Fibroblast of mammary gland (primary cell): Measurements from ENCODE around the gene PSMD1.
"Not testable (repeated sequence)": the region's sequence is repeated elsewhere in the genome, so short reads cannot be mapped to it uniquely, and the experiment has no call there.

Experiments used
- DNase-seq: peaks from one replicate; pipeline ENCODE4 v3.0.0-alpha.2; 2010; ENCODE audit warnings: low read depth
- H3K4me3 ChIP-seq: 2 replicates; pipeline ENCODE4 v1.5.1; 2011; ENCODE audit warnings: low read depth, mild to moderate bottlenecking, low read length, moderate library complexity; ENCODE audit not compliant: control insufficient read depth
- TF ChIP-seq, protein P1 (sequence below): conservative IDR thresholded peaks from 2 replicates; pipeline ENCODE4 v1.5.1; 2011; ENCODE audit warnings: low read depth, low read length, inconsistent platforms; ENCODE audit not compliant: control insufficient read depth, insufficient read depth

PSMD1 gene

DNA sequence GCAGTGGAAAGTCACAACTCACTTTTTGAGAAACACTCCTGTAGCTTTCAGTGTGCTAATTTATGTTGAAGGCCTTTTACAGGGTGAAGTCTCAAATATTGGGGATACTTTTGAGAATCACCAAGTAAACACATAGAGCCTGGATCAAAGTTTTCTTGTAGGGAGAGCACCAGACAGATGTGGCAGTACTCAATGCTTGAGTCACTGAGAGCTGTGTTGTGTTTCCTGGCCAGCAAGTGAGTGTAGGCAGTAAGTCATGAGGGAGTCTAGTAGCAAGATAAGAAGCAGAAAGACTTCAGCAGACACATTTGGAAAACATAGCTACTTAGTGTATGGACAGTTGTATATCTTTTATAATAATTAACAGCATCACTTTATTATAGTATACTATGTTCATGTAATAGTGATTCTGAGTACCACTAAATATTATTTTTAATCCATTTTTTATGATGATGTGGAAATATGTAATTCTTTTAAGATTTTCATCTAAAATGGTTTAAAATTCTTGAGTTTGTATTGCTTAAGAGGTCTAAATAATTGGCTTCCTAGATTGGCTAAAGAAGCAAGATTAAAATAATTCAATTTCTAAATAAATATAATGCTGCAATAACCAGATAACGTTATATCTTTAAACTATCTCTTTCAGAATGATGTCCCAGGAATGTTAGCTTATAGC, 12.8 kb downstream of the PSMD1 start:
- H3K4me3 ChIP-seq: no peak overlapping the region
- DNase-seq: peak; percentile 57
- TF ChIP-seq, protein P1, sequence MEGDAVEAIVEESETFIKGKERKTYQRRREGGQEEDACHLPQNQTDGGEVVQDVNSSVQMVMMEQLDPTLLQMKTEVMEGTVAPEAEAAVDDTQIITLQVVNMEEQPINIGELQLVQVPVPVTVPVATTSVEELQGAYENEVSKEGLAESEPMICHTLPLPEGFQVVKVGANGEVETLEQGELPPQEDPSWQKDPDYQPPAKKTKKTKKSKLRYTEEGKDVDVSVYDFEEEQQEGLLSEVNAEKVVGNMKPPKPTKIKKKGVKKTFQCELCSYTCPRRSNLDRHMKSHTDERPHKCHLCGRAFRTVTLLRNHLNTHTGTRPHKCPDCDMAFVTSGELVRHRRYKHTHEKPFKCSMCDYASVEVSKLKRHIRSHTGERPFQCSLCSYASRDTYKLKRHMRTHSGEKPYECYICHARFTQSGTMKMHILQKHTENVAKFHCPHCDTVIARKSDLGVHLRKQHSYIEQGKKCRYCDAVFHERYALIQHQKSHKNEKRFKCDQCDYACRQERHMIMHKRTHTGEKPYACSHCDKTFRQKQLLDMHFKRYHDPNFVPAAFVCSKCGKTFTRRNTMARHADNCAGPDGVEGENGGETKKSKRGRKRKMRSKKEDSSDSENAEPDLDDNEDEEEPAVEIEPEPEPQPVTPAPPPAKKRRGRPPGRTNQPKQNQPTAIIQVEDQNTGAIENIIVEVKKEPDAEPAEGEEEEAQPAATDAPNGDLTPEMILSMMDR: no peak

DNA sequence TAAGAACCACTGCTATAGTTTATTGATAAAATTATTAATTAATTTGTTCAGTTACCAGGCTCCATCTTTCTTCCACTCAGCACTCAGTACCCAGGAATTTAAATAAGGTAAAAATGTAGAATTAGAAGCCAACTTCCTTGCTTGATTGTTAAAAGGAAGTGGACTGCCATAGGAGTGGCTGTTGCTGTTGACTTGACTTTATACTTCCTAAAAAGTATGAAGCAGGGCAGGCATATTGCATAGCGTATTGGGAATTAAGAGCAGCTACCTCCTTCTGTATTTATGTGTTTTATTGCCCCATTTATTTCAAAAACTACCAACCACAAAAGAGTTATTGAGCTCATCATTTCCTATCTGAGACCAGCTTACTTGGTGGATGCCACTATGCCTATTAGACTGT, 27.9 kb downstream of the PSMD1 start:
- DNase-seq: no peak
- TF ChIP-seq, protein P1: no peak
- H3K4me3 ChIP-seq: no peak overlapping the region

DNA sequence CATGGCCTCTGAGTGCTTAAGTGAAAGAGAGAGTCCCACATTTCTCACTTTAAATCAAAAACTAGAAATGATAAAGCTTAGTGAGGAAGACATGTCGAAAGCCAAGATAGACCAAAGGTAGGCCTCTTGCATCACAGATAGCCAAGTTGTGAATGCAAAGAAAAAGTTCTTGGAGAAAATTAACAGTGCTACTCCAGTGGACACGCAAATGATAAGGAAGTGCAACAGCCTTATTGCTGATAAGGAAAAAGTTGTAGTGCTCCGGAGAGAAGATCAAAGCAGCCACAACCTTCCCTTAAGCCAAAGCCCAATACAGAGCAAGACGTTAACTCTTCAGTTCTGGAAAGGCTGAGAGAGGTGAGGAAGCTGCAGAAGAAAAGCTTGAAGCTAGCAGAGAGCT, 32.1 kb downstream of the PSMD1 start:
- H3K4me3 ChIP-seq: no peak overlapping the region
- TF ChIP-seq, protein P1: no peak
- no peak for DNase-seq

DNA sequence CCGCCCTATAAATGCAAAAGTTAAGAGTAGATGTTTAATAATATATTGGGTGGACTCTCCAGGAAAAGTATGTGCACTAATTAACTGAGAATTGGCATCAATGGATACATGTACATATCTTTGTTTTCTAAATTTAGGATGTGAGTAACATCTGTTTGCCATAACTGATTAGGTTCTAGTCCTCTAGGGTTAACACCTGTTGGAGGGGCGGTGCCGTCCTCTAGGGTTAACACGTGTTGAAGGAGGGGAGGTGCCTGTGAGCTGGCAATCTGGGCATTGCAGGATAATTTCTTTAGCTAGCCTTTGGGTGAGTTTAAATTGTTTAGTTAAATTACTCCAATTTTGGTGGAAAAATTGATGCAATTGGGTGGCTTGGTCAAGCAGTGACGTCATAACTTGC, 37.3 kb downstream of the PSMD1 start:
- TF ChIP-seq, protein P1: no peak
- no peak for DNase-seq
- H3K4me3 ChIP-seq: no peak overlapping the region

DNA sequence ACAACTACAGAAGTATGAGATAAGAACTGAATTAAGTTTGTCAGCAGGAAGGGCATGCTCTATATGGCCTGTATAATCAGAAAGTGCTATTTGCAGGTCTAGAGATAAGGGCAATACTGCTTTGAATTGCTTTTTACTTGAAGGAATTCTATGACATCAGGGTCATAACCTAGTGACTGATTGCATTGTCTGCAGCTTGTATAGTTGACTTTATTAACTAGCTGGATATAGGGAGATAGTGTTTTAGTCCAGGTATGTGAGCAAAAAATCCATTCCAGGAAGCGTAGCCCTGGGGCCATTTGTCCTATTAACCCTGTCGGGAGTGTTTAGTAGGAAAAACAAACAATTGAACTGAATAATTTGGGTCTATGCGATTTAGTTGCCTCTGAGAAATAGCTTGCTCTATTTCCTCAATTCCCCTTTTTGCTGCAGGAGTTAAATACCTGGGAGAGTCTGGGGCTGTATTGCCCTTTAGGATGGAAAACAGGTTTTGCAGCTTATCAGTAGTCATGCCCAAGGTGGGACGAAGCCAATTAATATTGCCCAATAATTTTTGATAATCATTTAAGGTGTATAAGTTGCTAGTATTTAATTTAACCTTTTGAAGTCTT, 38.2 kb downstream of the PSMD1 start:
- TF ChIP-seq, protein P1: no peak
- DNase-seq: no peak
- H3K4me3 ChIP-seq: no peak overlapping the region

DNA sequence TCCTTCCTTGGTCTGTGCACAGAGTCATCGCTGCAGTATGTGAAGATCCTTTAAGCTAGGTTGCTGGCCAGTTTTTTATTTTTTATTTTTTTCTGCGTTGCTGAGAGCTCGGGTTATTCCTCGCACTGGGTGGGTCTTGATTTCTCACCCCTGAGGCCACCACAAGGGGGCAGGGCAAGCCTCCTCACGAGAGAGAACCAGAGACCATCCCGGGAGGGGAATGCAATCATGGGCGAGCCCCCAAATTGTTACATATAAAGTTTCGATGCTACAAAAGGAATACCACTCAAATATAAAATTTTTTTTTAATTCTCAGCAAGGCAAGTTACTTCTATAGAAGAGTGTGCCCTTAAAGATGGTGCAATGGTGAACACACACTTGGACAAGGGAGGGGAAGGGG, 43.3 kb downstream of the PSMD1 start:
- no peak for DNase-seq
- no peak overlapping the region for H3K4me3 ChIP-seq
- TF ChIP-seq, protein P1: no peak

DNA sequence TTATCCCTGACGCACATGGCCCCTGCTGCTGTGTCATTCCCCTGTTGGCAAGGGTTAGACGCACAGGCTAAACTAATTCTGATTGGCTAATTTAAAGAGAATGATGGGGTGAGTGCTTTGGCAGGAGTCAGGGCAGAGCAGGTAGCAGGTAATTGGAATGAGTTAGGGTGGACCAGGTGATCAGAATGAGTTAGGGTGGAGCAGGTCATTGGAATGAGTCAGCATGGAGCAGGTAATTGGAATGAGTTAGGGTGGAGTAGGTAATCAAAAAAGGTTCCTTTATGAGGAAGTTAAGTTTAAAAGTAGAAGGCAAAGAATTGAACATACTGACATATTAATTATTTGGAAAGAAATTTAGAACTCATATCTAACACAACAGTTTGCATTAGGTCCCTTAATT, 43.7 kb downstream of the PSMD1 start:
- DNase-seq, H3K4me3 ChIP-seq: not testable (repeated sequence)
